SK-N-DZ (cell line): Measurements from ENCODE around the gene SLC7A6.

Experiments
- DNase-seq: peaks from one replicate; pipeline ENCODE4 v3.0.0-alpha.2; 2015; ENCODE audit warnings: low spot score

The SLC7A6 gene

GRCh38 chr16:68253721-68254120, 10.6 kb upstream of the SLC7A6 start:
- no peak for DNase-seq

GRCh38 chr16:68255712-68256111, 8.6 kb upstream of the SLC7A6 start:
- DNase-seq, result no peak

GRCh38 chr16:68257251-68257905, 6.9 kb upstream of the SLC7A6 start:
- no peak for DNase-seq

- no peak for DNase-seq
Observed at GRCh38 chr16:68257906-68258800, 6.2 kb upstream of the SLC7A6 start.

- DNase-seq, result no peak
Observed at GRCh38 chr16:68259007-68259825, 5.1 kb upstream of the SLC7A6 start.

GRCh38 chr16:68263559-68264127, 683 bp upstream of the SLC7A6 start:
- no peak for DNase-seq

GRCh38 chr16:68265078-68265920, 973 bp downstream of the SLC7A6 start:
- DNase-seq, result no peak

- DNase-seq, result no peak
Observed at GRCh38 chr16:68267612-68268405, 3.5 kb downstream of the SLC7A6 start.

- no peak for DNase-seq
Observed at GRCh38 chr16:68269793-68270192, 5.5 kb downstream of the SLC7A6 start.

GRCh38 chr16:68270353-68270752, 6.0 kb downstream of the SLC7A6 start:
- DNase-seq, result no peak

- DNase-seq, result no peak
Observed at GRCh38 chr16:68272507-68273209, 8.3 kb downstream of the SLC7A6 start.

- no peak for DNase-seq
Observed at GRCh38 chr16:68273459-68273858, 9.1 kb downstream of the SLC7A6 start.

- no peak for DNase-seq
Observed at GRCh38 chr16:68273896-68274295, 9.6 kb downstream of the SLC7A6 start.

- DNase-seq, result no peak
Observed at GRCh38 chr16:68274441-68274840, 10.1 kb downstream of the SLC7A6 start.

GRCh38 chr16:68275611-68276191, 11.4 kb downstream of the SLC7A6 start:
- DNase-seq, result no peak

- no peak for DNase-seq
Observed at GRCh38 chr16:68276223-68276622, 11.9 kb downstream of the SLC7A6 start.

- DNase-seq, result no peak
Observed at GRCh38 chr16:68279726-68280558, 15.6 kb downstream of the SLC7A6 start.
